CD4-positive, alpha-beta T cell treated with Interleukin-10 for 1 hour (primary cell): ENCODE results near the gene ARFGEF3.
"Not testable (repeated sequence)": the region's sequence is repeated elsewhere in the genome, so short reads cannot be mapped to it uniquely, and the experiment has no call there.

ENCODE experiments used
- DNase-seq: peaks from one replicate; pipeline ENCODE4 v3.0.0-alpha.2; 2020

Gene ARFGEF3

GRCh38 chr6:138310294-138310693 is 148.6 kb downstream of the ARFGEF3 start:
- DNase-seq = no peak

GRCh38 chr6:138310821-138311220 is 149.1 kb downstream of the ARFGEF3 start:
- DNase-seq = no peak

- DNase-seq = no peak
These were observed 149.5 kb downstream of the ARFGEF3 start for GRCh38 chr6:138311268-138311667.

- no peak for DNase-seq
These were observed 157.1 kb downstream of the ARFGEF3 start for GRCh38 chr6:138318741-138319375.

- DNase-seq = no peak
These were observed 160.2 kb downstream of the ARFGEF3 start for GRCh38 chr6:138321934-138322333.

GRCh38 chr6:138323821-138324220 is 162.1 kb downstream of the ARFGEF3 start:
- no peak for DNase-seq

- no peak for DNase-seq
These were observed 166.5 kb downstream of the ARFGEF3 start for GRCh38 chr6:138328210-138328609.

GRCh38 chr6:138330763-138331162 is 169.0 kb downstream of the ARFGEF3 start:
- DNase-seq = no peak

GRCh38 chr6:138331444-138331843 is 169.7 kb downstream of the ARFGEF3 start:
- no peak for DNase-seq

GRCh38 chr6:138331984-138332383 is 170.2 kb downstream of the ARFGEF3 start:
- no peak for DNase-seq

- DNase-seq = no peak
These were observed 172.3 kb downstream of the ARFGEF3 start for GRCh38 chr6:138334000-138334399.

- DNase-seq = no peak
These were observed 173.2 kb downstream of the ARFGEF3 start for GRCh38 chr6:138334963-138335362.

- no peak for DNase-seq
These were observed 174.5 kb downstream of the ARFGEF3 start for GRCh38 chr6:138336221-138336620.

- no peak for DNase-seq
These were observed 175.3 kb downstream of the ARFGEF3 start for GRCh38 chr6:138337076-138337475.

- DNase-seq = no peak
These were observed 177.3 kb downstream of the ARFGEF3 start for GRCh38 chr6:138339024-138339423.

- DNase-seq = no peak
These were observed 179.4 kb downstream of the ARFGEF3 start for GRCh38 chr6:138341176-138341575.

- no peak for DNase-seq
These were observed 181.4 kb downstream of the ARFGEF3 start for GRCh38 chr6:138343112-138343511.

- DNase-seq = no peak
These were observed 184.0 kb downstream of the ARFGEF3 start for GRCh38 chr6:138345565-138346285.

GRCh38 chr6:138346302-138347195 is 184.8 kb downstream of the ARFGEF3 start:
- no peak for DNase-seq

GRCh38 chr6:138347864-138348263 is 186.1 kb downstream of the ARFGEF3 start:
- DNase-seq = no peak

- DNase-seq = no peak
These were observed 188.2 kb downstream of the ARFGEF3 start for GRCh38 chr6:138349891-138350290.

- DNase-seq = no peak
These were observed 196.2 kb downstream of the ARFGEF3 start for GRCh38 chr6:138357928-138358327.

GRCh38 chr6:138368684-138369083 is 206.9 kb downstream of the ARFGEF3 start:
- DNase-seq = not testable (repeated sequence)
